Epithelial cell of esophagus (primary cell): ENCODE measurements around the gene FNDC11.

Experiments
- DNase-seq: peaks from one replicate; pipeline ENCODE4 v3.0.0; 2010; ENCODE audit warnings: low read depth
- H3K4me3 ChIP-seq: 2 replicates; pipeline ENCODE4 v1.5.1; 2011; ENCODE audit warnings: mild to moderate bottlenecking, low read length, control low read depth
- TF ChIP-seq, protein P1 (sequence below): IDR thresholded peaks from 2 replicates; pipeline ENCODE4 v1.5.1; 2011; ENCODE audit warnings: low read depth, mild to moderate bottlenecking, low read length, control low read depth, inconsistent platforms; ENCODE audit not compliant: insufficient read depth; ENCODE audit errors: missing control alignments

Gene FNDC11

GRCh38 chr20:63602321-63602720, 48.4 kb downstream of the FNDC11 start:
- DNase-seq = no peak
- no peak overlapping the region for H3K4me3 ChIP-seq
- TF ChIP-seq, protein P1, sequence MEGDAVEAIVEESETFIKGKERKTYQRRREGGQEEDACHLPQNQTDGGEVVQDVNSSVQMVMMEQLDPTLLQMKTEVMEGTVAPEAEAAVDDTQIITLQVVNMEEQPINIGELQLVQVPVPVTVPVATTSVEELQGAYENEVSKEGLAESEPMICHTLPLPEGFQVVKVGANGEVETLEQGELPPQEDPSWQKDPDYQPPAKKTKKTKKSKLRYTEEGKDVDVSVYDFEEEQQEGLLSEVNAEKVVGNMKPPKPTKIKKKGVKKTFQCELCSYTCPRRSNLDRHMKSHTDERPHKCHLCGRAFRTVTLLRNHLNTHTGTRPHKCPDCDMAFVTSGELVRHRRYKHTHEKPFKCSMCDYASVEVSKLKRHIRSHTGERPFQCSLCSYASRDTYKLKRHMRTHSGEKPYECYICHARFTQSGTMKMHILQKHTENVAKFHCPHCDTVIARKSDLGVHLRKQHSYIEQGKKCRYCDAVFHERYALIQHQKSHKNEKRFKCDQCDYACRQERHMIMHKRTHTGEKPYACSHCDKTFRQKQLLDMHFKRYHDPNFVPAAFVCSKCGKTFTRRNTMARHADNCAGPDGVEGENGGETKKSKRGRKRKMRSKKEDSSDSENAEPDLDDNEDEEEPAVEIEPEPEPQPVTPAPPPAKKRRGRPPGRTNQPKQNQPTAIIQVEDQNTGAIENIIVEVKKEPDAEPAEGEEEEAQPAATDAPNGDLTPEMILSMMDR = no peak
